HG03558 (cell line): ENCODE results near the gene HKDC1.

ENCODE experiments used
- ATAC-seq: cut with Tn5 transposase; IDR thresholded peaks from one replicate; pipeline ENCODE4 v1.9.1; 2021; ENCODE audit warnings: moderate number of reproducible peaks; ENCODE audit not compliant: unreplicated experiment; ENCODE audit errors: extremely low read depth

The HKDC1 gene

DNA sequence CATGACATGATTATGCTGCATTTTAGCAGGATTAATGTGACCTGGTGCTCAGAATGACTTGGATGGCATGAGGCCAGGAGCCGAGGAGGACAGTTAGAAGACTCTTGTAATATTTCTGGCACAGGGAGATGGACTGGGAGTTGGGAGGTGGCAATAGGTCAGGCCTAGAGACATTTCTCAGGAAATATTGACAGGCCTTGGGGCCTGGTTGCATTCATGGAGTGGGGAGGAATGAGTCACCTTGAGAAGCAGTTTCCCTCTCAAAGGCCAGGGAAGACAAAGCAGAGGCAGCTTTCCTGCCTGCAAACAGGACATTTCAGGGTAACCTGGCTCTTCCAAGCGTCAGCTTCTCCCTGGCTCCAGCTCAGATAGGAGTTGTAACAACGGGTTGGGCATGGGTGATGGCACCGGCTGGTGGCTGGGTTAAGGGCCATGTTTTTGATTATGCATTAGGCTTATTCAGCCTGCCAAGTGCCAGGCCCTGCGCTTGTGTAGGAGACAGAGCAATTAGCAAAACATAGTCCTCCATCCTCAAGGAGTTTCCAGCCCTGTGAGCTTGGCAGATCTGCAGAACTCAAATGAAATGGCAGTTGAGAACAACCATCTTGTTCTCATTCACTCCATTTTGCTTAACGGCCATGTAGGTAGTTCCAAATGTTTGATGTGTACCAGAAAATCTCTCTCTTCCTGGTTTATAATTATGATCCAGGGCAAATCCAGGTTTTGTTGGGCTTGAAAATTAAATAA lies 96.4 kb downstream of the HKDC1 start:
- ATAC-seq, result no peak
